Thoracic aorta (tissue), 2 donors: ENCODE data around the gene RBFOX2. TPM values are rescaled to one million over a fixed set of nuclear protein-coding genes. Genes with fewer than 3 reads are reported as not detected.
A peak's percentile ranks its signal among the peaks of the same experiment; 100 is the strongest.

Source experiments
- ATAC-seq: fragments of 150-250 bp; one replicate; pipeline ENCODE4 v1.8.0; 2017; ENCODE audit warnings: low read depth; ENCODE audit not compliant: insufficient number of reproducible peaks, low FRiP score
- DNase-seq: peaks from one replicate; pipeline ENCODE4 v3.0.0-alpha.2; 2020; ENCODE audit warnings: low spot score
- H3K27ac ChIP-seq, 2 donors: fragments of 200-600 bp; sonication (generic); 1 replicate in 1 of 2; 2 replicates in 1 of 2; pipeline ENCODE4 v1.5.1; 2016; ENCODE audit warnings: mild to moderate bottlenecking in 2 of 2, moderate library complexity in 2 of 2
- H3K27me3 ChIP-seq: fragments of 200-600 bp; sonication (generic); replicated peaks from 2 replicates; pipeline ENCODE4 v1.6.0; 2016; ENCODE audit warnings: mild to moderate bottlenecking; ENCODE audit not compliant: insufficient read depth
- H3K36me3 ChIP-seq: fragments of 200-600 bp; sonication (generic); one replicate; pipeline ENCODE4 v1.5.1; 2016
- H3K4me1 ChIP-seq, 2 donors: fragments of 200-600 bp; sonication (generic); 1 replicate in 1 of 2; 2 replicates in 1 of 2; pipeline versions ENCODE4 v1.5.1 to v1.6.0; 2016; ENCODE audit warnings: low read depth in 2 of 2, mild to moderate bottlenecking in 1 of 2; ENCODE audit not compliant: control insufficient read depth in 1 of 2
- H3K4me3 ChIP-seq: fragments of 200-600 bp; sonication (generic); 2 replicates; pipeline ENCODE4 v1.5.1; 2016; ENCODE audit warnings: mild to moderate bottlenecking
- H3K9me3 ChIP-seq: fragments of 200-600 bp; sonication (generic); 2 replicates; pipeline ENCODE4 v1.5.1; 2016
- CTCF ChIP-seq: fragments of 200-600 bp; sonication (generic); IDR thresholded peaks from one replicate; pipeline ENCODE4 v1.5.1; 2019; ENCODE audit warnings: antibody characterized with exemption
- total RNA-seq, 2 donors: library from RNA; depleted of rRNA; stranded (reverse); fragments of >200 nt; gene quantifications; one replicate each; pipeline versions ENCODE4 v1.1.0 to v1.2.3, GENCODE V29; 2016

The RBFOX2 gene
- total RNA-seq, 2 donors from 2014 or later = 117 to 143 TPM

- H3K4me1 ChIP-seq = peaks cover 15 to 29% of the 10 kb centered on the region in 2 donors
- H3K27me3 ChIP-seq = no peaks in the 10 kb centered on the region
- ATAC-seq = no peak
- no peak for DNase-seq
- no peak for TF ChIP-seq CTCF
- no peaks in the 10 kb centered on the region for H3K9me3 ChIP-seq
- H3K4me3 ChIP-seq = peak overlapping the region; percentile 2
- H3K36me3 ChIP-seq = no peaks in the 10 kb centered on the region
- H3K27ac ChIP-seq = peak overlapping the region; percentile 16 to 46
Observed at GRCh38 chr22:35883031-35883620, 145.5 kb downstream of the RBFOX2 start.

- DNase-seq (no peak), ATAC-seq (no peak)
- Histone ChIP-seq H3K36me3 (no peaks in the 10 kb centered on the region), H3K27ac (peak overlapping the region; percentile 16 to 46), H3K4me1 (peaks cover 15 to 27% of the 10 kb centered on the region in 2 donors), H3K27me3 (no peaks in the 10 kb centered on the region), H3K9me3 (no peaks in the 10 kb centered on the region), H3K4me3 (peak overlapping the region; percentile 2)
- TF ChIP-seq CTCF = no peak
Observed at GRCh38 chr22:35882211-35883030, 146.2 kb downstream of the RBFOX2 start.

GRCh38 chr22:35879351-35879750 is 149.3 kb downstream of the RBFOX2 start:
- no peak for TF ChIP-seq CTCF
- no peaks in the 10 kb centered on the region for H3K36me3 ChIP-seq
- no peaks in the 10 kb centered on the region for H3K27me3 ChIP-seq
- H3K4me1 ChIP-seq = peaks cover 21 to 37% of the 10 kb centered on the region in 2 donors
- ATAC-seq (no peak), DNase-seq (no peak)
- H3K4me3 ChIP-seq = no peak overlapping the region
- H3K9me3 ChIP-seq = no peaks in the 10 kb centered on the region
- H3K27ac ChIP-seq = no peak overlapping the region

GRCh38 chr22:35873426-35873825 is 155.2 kb downstream of the RBFOX2 start:
- no peak overlapping the region for H3K27ac ChIP-seq
- H3K9me3 ChIP-seq = no peaks in the 10 kb centered on the region
- ATAC-seq (no peak), DNase-seq (no peak)
- no peak for TF ChIP-seq CTCF
- no peaks in the 10 kb centered on the region for H3K36me3 ChIP-seq
- no peaks in the 10 kb centered on the region for H3K27me3 ChIP-seq
- no peak overlapping the region for H3K4me3 ChIP-seq
- peaks cover 17 to 41% of the 10 kb centered on the region in 2 donors for H3K4me1 ChIP-seq

GRCh38 chr22:35872451-35872850 is 156.2 kb downstream of the RBFOX2 start:
- H3K27ac ChIP-seq = no peak overlapping the region
- H3K36me3 ChIP-seq = no peaks in the 10 kb centered on the region
- DNase-seq (no peak), ATAC-seq (no peak)
- H3K9me3 ChIP-seq = no peaks in the 10 kb centered on the region
- H3K4me3 ChIP-seq = no peak overlapping the region
- no peak for TF ChIP-seq CTCF
- H3K27me3 ChIP-seq = no peaks in the 10 kb centered on the region
- peaks cover 17 to 40% of the 10 kb centered on the region in 2 donors for H3K4me1 ChIP-seq
